GM10248 (cell line): ENCODE data around the gene ZNF423.

Experiments used
- CTCF ChIA-PET: fragments of 300-600 bp; sonication (Branson Sonifier 250); formaldehyde crosslinking; extraction: SDS; loops from one replicate; lab custom pipeline; 2021; ENCODE audit warnings: antibody characterized with exemption; lab: Yijun Ruan, JAX
- POLR2A ChIA-PET: fragments of 350-650 bp; sonication (Branson Sonifier 250); formaldehyde crosslinking; extraction: SDS; loops from one replicate; lab custom pipeline; 2020; ENCODE audit warnings: antibody characterized with exemption; lab: Yijun Ruan, JAX
- DNase-seq: peaks from one replicate; pipeline ENCODE4 v3.0.0; 2012; ENCODE audit errors: extremely low spot score
- TF ChIP-seq, protein P1 (sequence below): IDR thresholded peaks from 2 replicates; pipeline ENCODE4 v1.5.1; 2012; ENCODE audit warnings: mild to moderate bottlenecking, low read depth; ENCODE audit errors: extremely low read depth, missing control alignments, control extremely low read depth

Gene ZNF423

DNA sequence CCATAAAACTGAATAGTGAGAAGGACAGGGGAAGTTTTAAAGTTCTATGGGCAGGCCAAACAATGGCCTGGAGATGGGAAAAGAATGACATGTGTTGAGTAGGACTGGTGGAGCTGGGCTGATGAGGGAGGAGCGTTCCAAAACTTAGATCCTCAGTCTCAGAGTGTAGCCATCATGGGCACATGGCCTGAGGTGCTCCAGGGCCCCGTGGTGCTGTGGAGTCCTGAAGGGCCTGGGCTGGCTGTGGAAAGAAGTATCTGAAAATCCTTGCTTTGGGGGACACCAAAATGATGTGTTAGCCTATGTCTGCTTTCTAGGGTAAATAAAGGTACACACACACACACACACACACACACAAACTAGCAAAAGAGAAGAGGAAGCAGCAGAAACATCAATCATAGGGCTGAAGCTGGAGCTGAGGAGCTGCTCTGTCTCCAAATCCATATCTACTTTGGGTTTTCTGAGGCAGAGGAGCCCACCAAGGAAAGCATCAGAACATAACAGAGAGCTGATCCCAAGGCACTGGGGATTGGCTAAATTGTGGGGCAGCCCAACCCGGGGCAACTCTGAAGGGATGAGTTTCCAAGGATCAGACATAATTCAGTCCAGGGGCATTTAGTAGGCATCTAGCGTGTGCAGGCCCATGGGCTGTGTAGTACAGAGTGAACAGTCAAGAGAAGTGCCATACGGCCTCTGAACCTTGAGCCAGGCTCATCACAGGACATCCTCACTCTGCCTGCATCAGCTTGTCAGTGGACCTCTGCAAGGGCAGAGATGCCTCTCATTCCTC lies 397.1 kb downstream of the ZNF423 start:
- DNase-seq = no peak
- POLR2A ChIA-PET = no interaction called here
- TF ChIP-seq, protein P1, sequence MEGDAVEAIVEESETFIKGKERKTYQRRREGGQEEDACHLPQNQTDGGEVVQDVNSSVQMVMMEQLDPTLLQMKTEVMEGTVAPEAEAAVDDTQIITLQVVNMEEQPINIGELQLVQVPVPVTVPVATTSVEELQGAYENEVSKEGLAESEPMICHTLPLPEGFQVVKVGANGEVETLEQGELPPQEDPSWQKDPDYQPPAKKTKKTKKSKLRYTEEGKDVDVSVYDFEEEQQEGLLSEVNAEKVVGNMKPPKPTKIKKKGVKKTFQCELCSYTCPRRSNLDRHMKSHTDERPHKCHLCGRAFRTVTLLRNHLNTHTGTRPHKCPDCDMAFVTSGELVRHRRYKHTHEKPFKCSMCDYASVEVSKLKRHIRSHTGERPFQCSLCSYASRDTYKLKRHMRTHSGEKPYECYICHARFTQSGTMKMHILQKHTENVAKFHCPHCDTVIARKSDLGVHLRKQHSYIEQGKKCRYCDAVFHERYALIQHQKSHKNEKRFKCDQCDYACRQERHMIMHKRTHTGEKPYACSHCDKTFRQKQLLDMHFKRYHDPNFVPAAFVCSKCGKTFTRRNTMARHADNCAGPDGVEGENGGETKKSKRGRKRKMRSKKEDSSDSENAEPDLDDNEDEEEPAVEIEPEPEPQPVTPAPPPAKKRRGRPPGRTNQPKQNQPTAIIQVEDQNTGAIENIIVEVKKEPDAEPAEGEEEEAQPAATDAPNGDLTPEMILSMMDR = no peak
- CTCF ChIA-PET = interaction anchor here (1.0 kb wide), 1 partner anchor 10 kb away, joined by 3 read pairs; no protein-coding TSS in a partner anchor

DNA sequence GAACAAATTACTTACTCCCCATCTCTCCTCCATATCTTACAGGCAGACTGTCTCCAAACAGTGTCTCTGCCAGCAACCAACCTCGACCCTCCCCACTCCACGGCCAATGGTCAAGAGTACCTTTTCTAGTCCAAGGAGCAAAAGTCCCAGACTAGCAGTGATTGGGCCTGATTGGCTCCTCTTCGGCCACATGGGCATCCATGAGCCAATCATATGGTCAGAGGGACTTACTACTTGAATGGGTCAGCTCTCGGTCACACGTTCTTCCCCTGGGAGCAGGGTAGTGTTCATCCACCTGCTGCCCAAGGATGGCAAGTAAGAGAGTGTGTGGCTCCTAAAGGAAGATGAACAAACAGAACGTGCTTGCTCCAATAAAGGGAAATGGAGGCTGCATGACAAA lies 397.7 kb downstream of the ZNF423 start:
- CTCF ChIA-PET = interaction anchor here (1.0 kb wide), 1 partner anchor 9 kb away, joined by 3 read pairs; no protein-coding TSS in a partner anchor
- no peak for DNase-seq
- POLR2A ChIA-PET = no interaction called here
- TF ChIP-seq, protein P1 = no peak

DNA sequence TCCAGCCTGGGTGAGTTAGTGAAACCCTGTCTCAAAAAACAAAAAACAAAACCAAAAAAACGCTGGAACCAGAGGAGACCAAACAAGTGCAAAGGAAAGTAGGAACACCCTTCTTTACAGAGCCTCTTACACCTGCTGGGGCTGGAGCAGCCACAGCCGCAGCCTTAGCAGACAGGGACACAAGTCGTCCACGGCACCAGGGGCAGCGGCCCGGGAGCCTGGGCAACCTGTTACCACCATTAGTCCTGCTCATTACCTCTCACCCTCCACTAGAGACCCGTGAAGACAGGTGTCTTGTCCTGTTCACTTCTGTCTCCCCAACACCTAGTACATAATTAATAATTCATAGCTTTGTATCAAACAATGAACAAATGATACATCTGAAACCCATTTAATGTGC lies 398.7 kb downstream of the ZNF423 start:
- ChIA-PET CTCF (interaction anchor here (0.9 kb wide), 1 partner anchor 9 kb away, joined by 3 read pairs; no protein-coding TSS in a partner anchor), POLR2A (no interaction called here)
- TF ChIP-seq, protein P1 = no peak
- DNase-seq = no peak

DNA sequence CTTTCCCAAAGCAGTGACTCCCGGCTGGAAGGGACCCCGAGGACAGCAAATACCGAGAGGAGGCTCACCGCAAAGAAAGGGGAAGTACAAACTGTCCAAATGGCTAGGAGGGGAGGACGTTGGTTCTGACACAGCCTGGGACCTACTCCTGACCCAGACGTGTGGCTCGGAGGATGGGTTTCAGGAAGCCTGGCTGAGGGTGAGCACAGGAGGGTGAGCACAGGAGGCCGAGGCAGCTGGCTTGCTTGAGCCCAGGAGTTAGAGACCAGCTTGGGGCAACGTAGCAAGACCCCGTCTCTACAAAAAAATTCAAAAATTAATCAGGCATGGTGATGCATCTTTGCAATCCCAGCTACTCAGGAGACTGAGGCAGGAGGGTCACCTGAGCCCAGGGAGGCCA lies 399.1 kb downstream of the ZNF423 start:
- ChIA-PET POLR2A (no interaction called here), CTCF (interaction anchor here (0.9 kb wide), 1 partner anchor 10 kb away, joined by 3 read pairs; no protein-coding TSS in a partner anchor)
- TF ChIP-seq, protein P1 = no peak
- no peak for DNase-seq

DNA sequence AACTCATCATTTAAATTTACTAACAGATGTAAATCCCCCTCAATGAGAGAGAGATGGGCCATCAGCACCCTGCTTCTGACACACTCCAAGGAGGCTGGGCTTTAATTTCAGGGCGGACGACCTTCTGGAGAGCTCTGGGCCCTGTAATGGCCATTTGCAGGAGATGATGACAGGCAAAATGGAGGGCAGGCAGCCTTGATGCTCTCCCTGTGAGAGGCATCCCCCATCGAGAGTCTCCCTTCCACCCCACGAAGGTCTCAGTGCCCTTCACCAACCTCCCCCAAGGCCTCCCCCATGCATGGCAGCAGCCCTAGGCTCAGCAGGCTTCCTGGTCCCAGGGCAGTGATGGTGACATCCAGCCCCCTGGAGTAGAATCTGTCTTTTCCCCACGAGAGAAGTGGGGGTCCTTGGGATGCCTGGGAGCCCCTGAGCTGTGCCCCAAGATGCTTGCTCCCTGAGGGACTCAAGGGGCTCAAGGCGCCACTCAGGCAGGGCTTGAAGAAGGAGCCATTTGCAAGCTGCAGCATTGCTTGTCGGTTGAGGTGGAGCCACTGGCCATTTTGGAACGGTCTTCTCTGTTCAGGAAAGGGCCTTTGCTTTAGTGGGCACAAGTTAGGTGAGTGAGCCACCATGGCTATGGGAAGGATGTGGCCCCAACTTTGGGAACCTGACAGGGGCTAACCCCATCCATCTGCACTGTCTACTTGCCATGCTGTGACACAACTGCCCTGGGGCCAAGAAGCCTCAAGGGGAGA lies 399.7 kb downstream of the ZNF423 start:
- POLR2A ChIA-PET = no interaction called here
- TF ChIP-seq, protein P1 = no peak
- DNase-seq = no peak
- CTCF ChIA-PET = no interaction called here

DNA sequence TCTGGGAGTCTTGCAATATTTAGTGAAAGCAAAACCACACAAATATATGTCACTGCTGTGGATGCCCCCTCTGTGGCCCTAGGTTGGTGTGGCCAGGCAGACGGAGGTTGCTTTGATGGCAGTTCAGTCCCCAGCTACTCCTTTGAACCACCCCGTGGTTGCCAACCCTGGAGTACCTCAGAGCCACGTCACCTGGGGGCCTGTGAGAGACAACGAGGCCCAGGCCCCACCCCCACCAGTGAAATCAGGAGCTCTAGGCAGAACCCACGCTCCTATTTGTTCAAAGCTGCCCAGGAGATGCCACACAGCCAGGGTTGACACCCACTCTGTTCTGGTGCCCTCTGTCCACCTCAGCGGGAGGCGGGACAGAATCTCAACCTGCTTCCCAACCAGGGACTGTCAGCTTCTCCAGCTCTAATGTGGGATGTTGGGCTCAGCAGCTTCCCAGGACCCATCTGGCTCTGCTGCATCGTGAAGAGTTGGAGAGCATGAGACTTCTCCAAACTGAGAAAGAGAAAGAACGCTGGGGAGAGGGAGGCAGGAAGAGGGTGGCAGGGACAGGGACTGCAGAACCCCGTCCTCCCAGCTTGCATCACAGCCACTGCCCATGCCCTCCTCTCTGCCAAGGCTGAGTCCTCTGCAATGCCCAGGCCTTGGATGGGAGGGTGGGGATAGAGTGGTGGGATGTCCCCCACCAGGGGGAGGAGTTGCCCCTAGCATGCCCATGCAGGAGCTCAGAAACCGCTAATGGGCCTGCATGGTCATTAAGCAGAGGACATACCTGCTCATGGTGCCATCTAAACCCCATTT lies 400.5 kb downstream of the ZNF423 start:
- POLR2A ChIA-PET = no interaction called here
- CTCF ChIA-PET = no interaction called here
- TF ChIP-seq, protein P1 = no peak
- DNase-seq = no peak
